ENCODE measurements around the gene SMIM43. TPM values are rescaled to one million over a fixed set of nuclear protein-coding genes. Genes with fewer than 3 reads are reported as not detected.

SMIM43 gene
- total and polyA plus RNA-seq, 9 of the 15 experiments (the other 6 are each of a cell fraction or from before 2014, with no cell fraction given), result not detected

DNA sequence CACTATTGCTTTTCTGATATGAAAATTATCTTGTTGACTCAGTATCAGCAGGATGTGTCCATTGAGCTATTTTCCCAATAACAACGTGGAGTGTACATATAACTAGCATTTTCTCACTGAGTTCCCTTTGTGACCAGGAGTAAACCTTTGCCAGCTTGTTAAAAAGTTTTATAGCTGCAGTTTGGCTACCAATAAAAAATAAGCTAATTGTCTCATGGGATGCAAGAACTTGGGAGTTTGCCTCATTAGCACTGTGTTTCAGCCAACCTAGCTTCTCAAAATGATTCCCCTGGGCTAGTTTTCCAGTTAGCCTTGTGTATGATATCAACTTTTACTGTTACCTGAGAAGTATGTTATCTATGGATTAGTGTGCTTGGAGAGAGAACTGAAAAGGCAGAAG, 43.3 kb downstream of the SMIM43 start:
- Histone ChIP-seq H3K4me2 (ENCODE audit: insufficient read depth, low read length) (no peak overlapping the region), H3K79me2 (ENCODE audit: control insufficient read depth, insufficient read depth, low read length) (no peaks in the 10 kb centered on the region), H3K4me3 (no peak overlapping the region), H3K9me3 (replicated peaks; ENCODE audit: control insufficient read depth, insufficient read depth, low read depth, low read length) (no peaks in the 10 kb centered on the region), H3K4me1 (replicated peaks in 1 of 2; ENCODE audit: control insufficient read depth in 2 of 2, insufficient read depth in 2 of 2, low read length in 2 of 2) (no peaks in the 10 kb centered on the region), H3K9ac (ENCODE audit: insufficient read depth in 1 of 2, low read depth in 2 of 2, low read length in 2 of 2) (no peak overlapping the region), H3K36me3 (ENCODE audit: control insufficient read depth, insufficient read depth, low read length) (no peaks in the 10 kb centered on the region), H3K9me1 (ENCODE audit: control insufficient read depth, insufficient read depth, low read length) (no peaks in the 10 kb centered on the region), H2AFZ (ENCODE audit: low read depth, low read length) (no peak overlapping the region), H3K27me3 (ENCODE audit: control insufficient read depth in 2 of 2, insufficient read depth in 2 of 2, low read length in 2 of 2) (peaks cover 3 to 10% of the 10 kb centered on the region in 2 experiments; a peak in 3 of 5 replicates), H3K27ac (ENCODE audit: extremely low read depth, low read depth, low read length) (no peak overlapping the region), H4K20me1 (replicated peaks; ENCODE audit: control insufficient read depth, insufficient read depth, low read length) (no peaks in the 10 kb centered on the region)
- ATAC-seq (no peak), DNase-seq (ENCODE audit: extremely low read depth in 1 of 4, low spot score in 3 of 4) (no peak), FAIRE-seq (no peak)
- ChIA-PET CTCF (ENCODE audit: low intra/inter-chr PET ratio) (no interaction called here), POLR2A (interaction anchor here (0.7 kb wide), 1 partner anchor 12 kb away, joined by 3 read pairs; no protein-coding TSS in a partner anchor)
- no peak for TF ChIP-seq ZNF79 (CRISPR knock-in tag; IDR thresholded peaks at IDR 0.05; ENCODE audit: low read depth)
- TF ChIP-seq ZNF561 (CRISPR knock-in tag; conservative IDR thresholded peaks at IDR 0.05), result no peak
- TF ChIP-seq, protein P1, sequence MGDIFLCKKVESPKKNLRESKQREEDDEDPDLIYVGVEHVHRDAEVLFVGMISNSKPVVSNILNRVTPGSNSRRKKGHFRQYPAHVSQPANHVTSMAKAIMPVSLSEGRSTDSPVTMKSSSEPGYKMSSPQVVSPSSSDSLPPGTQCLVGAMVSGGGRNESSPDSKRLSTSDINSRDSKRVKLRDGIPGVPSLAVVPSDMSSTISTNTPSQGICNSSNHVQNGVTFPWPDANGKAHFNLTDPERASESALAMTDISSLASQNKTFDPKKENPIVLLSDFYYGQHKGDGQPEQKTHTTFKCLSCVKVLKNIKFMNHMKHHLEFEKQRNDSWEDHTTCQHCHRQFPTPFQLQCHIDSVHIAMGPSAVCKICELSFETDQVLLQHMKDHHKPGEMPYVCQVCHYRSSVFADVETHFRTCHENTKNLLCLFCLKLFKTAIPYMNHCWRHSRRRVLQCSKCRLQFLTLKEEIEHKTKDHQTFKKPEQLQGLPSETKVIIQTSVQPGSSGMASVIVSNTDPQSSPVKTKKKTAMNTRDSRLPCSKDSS (IDR thresholded peaks at IDR 0.05; ENCODE audit: low read depth, partially characterized antibody), result no peak
- TF ChIP-seq, protein P2, sequence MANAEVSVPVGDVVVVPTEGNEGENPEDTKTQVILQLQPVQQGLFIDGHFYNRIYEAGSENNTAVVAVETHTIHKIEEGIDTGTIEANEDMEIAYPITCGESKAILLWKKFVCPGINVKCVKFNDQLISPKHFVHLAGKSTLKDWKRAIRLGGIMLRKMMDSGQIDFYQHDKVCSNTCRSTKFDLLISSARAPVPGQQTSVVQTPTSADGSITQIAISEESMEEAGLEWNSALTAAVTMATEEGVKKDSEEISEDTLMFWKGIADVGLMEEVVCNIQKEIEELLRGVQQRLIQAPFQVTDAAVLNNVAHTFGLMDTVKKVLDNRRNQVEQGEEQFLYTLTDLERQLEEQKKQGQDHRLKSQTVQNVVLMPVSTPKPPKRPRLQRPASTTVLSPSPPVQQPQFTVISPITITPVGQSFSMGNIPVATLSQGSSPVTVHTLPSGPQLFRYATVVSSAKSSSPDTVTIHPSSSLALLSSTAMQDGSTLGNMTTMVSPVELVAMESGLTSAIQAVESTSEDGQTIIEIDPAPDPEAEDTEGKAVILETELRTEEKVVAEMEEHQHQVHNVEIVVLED (CRISPR knock-in tag; IDR thresholded peaks at IDR 0.05), result no peak
- no peak for TF ChIP-seq MCM7 (IDR thresholded peaks at IDR 0.05)
- no peak for TF ChIP-seq RAD51 (IDR thresholded peaks at IDR 0.05; ENCODE audit: borderline replicate concordance, low read depth)
- WGBS (ENCODE audit: insufficient coverage, low coverage, missing lambda C conversion rate), result 0% methylated on average over 1 of the region's 1 CpG
- intact Hi-C loops (cut with micrococcal nuclease) (no loop called here), in situ Hi-C loops (cut with MboI) (no loop called here)
- no TSS peak for BruUV-seq (replicated peaks)
